HEK293 (cell line): ENCODE measurements around the gene ROBO1.

ENCODE experiments used
- CTCF ChIP-seq: fragments of 450-650 bp; formaldehyde crosslinking; IDR thresholded peaks from 2 replicates; pipeline ENCODE4 v1.5.1; 2016; ENCODE audit warnings: missing biosample characterization, missing genetic modification characterization
- TCF7L2 ChIP-seq: IDR thresholded peaks from 2 replicates; pipeline ENCODE4 v1.6.1; 2011; ENCODE audit warnings: low read depth, mild to moderate bottlenecking, inconsistent platforms, low read length, moderate library complexity, borderline replicate concordance
- ZNF707 ChIP-seq: fragments of 450-650 bp; formaldehyde crosslinking; IDR thresholded peaks from 2 replicates; pipeline ENCODE4 v1.5.1; 2016; ENCODE audit warnings: missing biosample characterization, missing genetic modification characterization

GRCh38 chr3:79040091-79040490 is 727.7 kb downstream of the ROBO1 start:
- TF ChIP-seq ZNF707 (tag by site-specific recombination) (no peak), CTCF (tag by site-specific recombination) (no peak), TCF7L2 (no peak)
